GM23338 (cell line): Measurements from ENCODE around the gene SUPT3H. TPM values are rescaled to one million over a fixed set of nuclear protein-coding genes. Genes with fewer than 3 reads are reported as not detected.

Source experiments
- ATAC-seq: fragments of 200-7000 bp; cut with Tn5 transposase; 3 replicates; pipeline ENCODE4 v1.9.1; 2020
- DNase-seq: peaks from one replicate; pipeline ENCODE4 v3.0.0-alpha.2; 2015; ENCODE audit warnings: low spot score
- H2AFZ ChIP-seq: fragments of 200-600 bp; sonication (generic); 2 replicates; pipeline ENCODE4 v1.8.0; 2016; ENCODE audit warnings: antibody characterized with exemption, mild to moderate bottlenecking, moderate library complexity
- H3F3A ChIP-seq: fragments of 200-600 bp; sonication (generic); replicated peaks from 2 replicates; pipeline ENCODE4 v1.8.0; 2017; ENCODE audit warnings: antibody characterized with exemption, mixed run types, low read depth
- H3K27ac ChIP-seq: fragments of 200-600 bp; sonication (generic); 2 replicates; pipeline ENCODE4 v1.6.1; 2016; ENCODE audit warnings: low read depth
- H3K27me3 ChIP-seq: fragments of 200-600 bp; sonication (generic); 2 replicates; pipeline ENCODE4 v1.8.0; 2016; ENCODE audit warnings: mild to moderate bottlenecking, mixed run types, moderate library complexity; ENCODE audit not compliant: insufficient read depth
- H3K36me3 ChIP-seq: fragments of 200-600 bp; sonication (generic); 2 replicates; pipeline ENCODE4 v1.8.0; 2016; ENCODE audit warnings: mild to moderate bottlenecking; ENCODE audit not compliant: insufficient read depth
- H3K4me1 ChIP-seq: fragments of 200-600 bp; sonication (generic); 2 replicates; pipeline ENCODE4 v1.8.0; 2016; ENCODE audit warnings: mild to moderate bottlenecking, moderate library complexity; ENCODE audit not compliant: insufficient read depth
- H3K4me2 ChIP-seq: fragments of 200-600 bp; sonication (generic); 2 replicates; pipeline ENCODE4 v1.7.1; 2017; ENCODE audit warnings: mixed run types
- H3K4me3 ChIP-seq: fragments of 200-600 bp; sonication (generic); 2 replicates; pipeline ENCODE4 v1.6.1; 2016; ENCODE audit warnings: mixed run types
- H3K79me2 ChIP-seq: fragments of 200-600 bp; sonication (generic); replicated peaks from 2 replicates; pipeline ENCODE4 v1.8.0; 2017; ENCODE audit warnings: mild to moderate bottlenecking; ENCODE audit not compliant: insufficient read depth
- H3K9me2 ChIP-seq: fragments of 200-600 bp; sonication (generic); 2 replicates; pipeline ENCODE4 v1.8.0; 2017; ENCODE audit not compliant: insufficient read depth
- H4K20me1 ChIP-seq: fragments of 200-600 bp; sonication (generic); replicated peaks from 2 replicates; pipeline ENCODE4 v1.8.0; 2017; ENCODE audit warnings: mild to moderate bottlenecking; ENCODE audit not compliant: insufficient read depth
- H3K27ac Mint-ChIP-seq: 2 replicates; pipeline ENCODE4 v1.8.0; 2020; ENCODE audit warnings: inconsistent platforms, mild to moderate bottlenecking, moderate library complexity, mixed read lengths
- H3K27me3 Mint-ChIP-seq: 3 replicates; pipeline ENCODE4 v1.8.0; 2022; ENCODE audit warnings: low read depth, mild to moderate bottlenecking, moderate library complexity, mixed read lengths, inconsistent platforms; ENCODE audit not compliant: insufficient read depth, poor library complexity
- H3K36me3 Mint-ChIP-seq: 3 replicates; pipeline ENCODE4 v1.8.0; 2021; ENCODE audit warnings: low read depth, mild to moderate bottlenecking, inconsistent platforms, moderate library complexity, mixed read lengths
- H3K4me1 Mint-ChIP-seq: 3 replicates; pipeline ENCODE4 v1.8.0; 2020; ENCODE audit warnings: mild to moderate bottlenecking, inconsistent platforms, mixed read lengths
- H3K4me3 Mint-ChIP-seq: 3 replicates; pipeline ENCODE4 v1.8.0; 2021; ENCODE audit warnings: moderate library complexity, mild to moderate bottlenecking, inconsistent platforms, mixed read lengths
- H3K9me3 Mint-ChIP-seq: 3 replicates; pipeline ENCODE4 v1.8.0; 2020; ENCODE audit warnings: moderate library complexity, mild to moderate bottlenecking, inconsistent platforms, mixed read lengths
- CREB1 ChIP-seq: fragments of 250-450 bp; sonication (Bioruptor Pico); IDR thresholded peaks from 2 replicates; pipeline ENCODE4 v1.5.0; 2020; ENCODE audit warnings: low read depth, mild to moderate bottlenecking, moderate library complexity
- EZH2phosphoT487 ChIP-seq: fragments of 200-600 bp; sonication (generic); IDR thresholded peaks from one replicate; pipeline ENCODE4 v1.8.1; 2018; ENCODE audit warnings: antibody characterized with exemption; ENCODE audit not compliant: unreplicated experiment
- JUNB ChIP-seq: IDR thresholded peaks from one replicate; pipeline ENCODE4 v1.6.1; 2016; ENCODE audit warnings: antibody characterized with exemption; ENCODE audit not compliant: unreplicated experiment
- NANOG ChIP-seq: IDR thresholded peaks from 2 replicates; pipeline ENCODE4 v1.6.1; 2016; ENCODE audit warnings: antibody characterized with exemption, borderline replicate concordance
- POLR2AphosphoS5 ChIP-seq: IDR thresholded peaks from 2 replicates; pipeline ENCODE4 v1.6.1; 2016; ENCODE audit warnings: antibody characterized with exemption, low read depth
- REST ChIP-seq: IDR thresholded peaks from one replicate; pipeline ENCODE4 v1.6.1; 2018; ENCODE audit warnings: antibody characterized with exemption; ENCODE audit not compliant: unreplicated experiment
- STAT1 ChIP-seq: IDR thresholded peaks from one replicate; pipeline ENCODE4 v1.6.1; 2016; ENCODE audit warnings: antibody characterized with exemption; ENCODE audit not compliant: unreplicated experiment
- ZNF114 ChIP-seq: fragments of 250-450 bp; sonication (Bioruptor Pico); IDR thresholded peaks from 2 replicates; pipeline ENCODE4 v1.5.0; 2020; ENCODE audit warnings: mild to moderate bottlenecking, moderate library complexity
- ZNF331 ChIP-seq: fragments of 250-450 bp; sonication (Bioruptor Pico); IDR thresholded peaks from 2 replicates; pipeline ENCODE4 v1.5.0; 2020; ENCODE audit warnings: low read depth, mild to moderate bottlenecking, moderate library complexity
- ZNF462 ChIP-seq: fragments of 250-450 bp; sonication (Bioruptor Pico); IDR thresholded peaks from 2 replicates; pipeline ENCODE4 v1.5.0; 2020; ENCODE audit warnings: mild to moderate bottlenecking, moderate library complexity
- polyA plus RNA-seq: library from polyadenylated mRNA; unstranded; fragments of >200 nt; fragmentation: Nextera tagmentation; extraction: Ambion mirVana; gene quantifications from 2 replicates; pipeline ENCODE4 v1.2.1, GENCODE V29; 2016
- total RNA-seq: library from RNA; depleted of rRNA; stranded (reverse); fragments of >200 nt; shearing (Covaris generic); gene quantifications from 2 replicates; pipeline ENCODE4 v1.2.3, GENCODE V29; 2014

The SUPT3H gene
- total and polyA plus RNA-seq, 2 experiments from 2014 or later = 11.4 to 30.1 TPM

GRCh38 chr6:44811456-44811855, 566.3 kb downstream of the SUPT3H start:
- Mint-ChIP-seq H3K4me3 (no peak overlapping the region), H3K9me3 (no peaks in the 10 kb centered on the region), H3K36me3 (no peaks in the 10 kb centered on the region), H3K27me3 (peaks cover 1% of the 10 kb centered on the region), H3K4me1 (peaks cover 12% of the 10 kb centered on the region), H3K27ac (no peak overlapping the region)
- TF ChIP-seq CREB1 (CRISPR knock-in tag) (no peak), POLR2AphosphoS5 (no peak), ZNF331 (CRISPR knock-in tag) (no peak), STAT1 (no peak), JUNB (no peak), REST (no peak), EZH2phosphoT487 (no peak), NANOG (no peak), ZNF114 (no peak)
- H3K79me2 ChIP-seq = no peaks in the 10 kb centered on the region
- H3K4me1 ChIP-seq = peaks cover 8% of the 10 kb centered on the region
- H3K27ac ChIP-seq = no peak overlapping the region
- 0 out of 2 replicates have a peak, but pooled peaks cover 3% of the 10 kb centered on the region for H3K9me2 ChIP-seq
- no peaks in the 10 kb centered on the region for H3K27me3 ChIP-seq
- no peak overlapping the region for H3K4me2 ChIP-seq
- DNase-seq = no peak
- H3K4me3 ChIP-seq = no peak overlapping the region
- no peak overlapping the region for H2AFZ ChIP-seq
- H3K36me3 ChIP-seq = no peaks in the 10 kb centered on the region
- H3F3A ChIP-seq = no peaks in the 10 kb centered on the region
- no peak for ATAC-seq
- no peaks in the 10 kb centered on the region for H4K20me1 ChIP-seq

- no peak overlapping the region for H3K4me3 ChIP-seq
- H3K27ac ChIP-seq = no peak overlapping the region
- Mint-ChIP-seq H3K9me3 (no peaks in the 10 kb centered on the region), H3K27me3 (no peaks in the 10 kb centered on the region), H3K27ac (no peak overlapping the region), H3K4me1 (peaks cover 12% of the 10 kb centered on the region), H3K36me3 (no peaks in the 10 kb centered on the region), H3K4me3 (no peak overlapping the region)
- no peaks in the 10 kb centered on the region for H3K79me2 ChIP-seq
- peaks cover 8% of the 10 kb centered on the region for H3K4me1 ChIP-seq
- DNase-seq (no peak), ATAC-seq (no peak)
- no peak overlapping the region for H2AFZ ChIP-seq
- no peaks in the 10 kb centered on the region for H3K27me3 ChIP-seq
- H4K20me1 ChIP-seq = no peaks in the 10 kb centered on the region
- H3K9me2 ChIP-seq = 0 out of 2 replicates have a peak, but pooled peaks cover 3% of the 10 kb centered on the region
- H3F3A ChIP-seq = no peaks in the 10 kb centered on the region
- no peak overlapping the region for H3K4me2 ChIP-seq
- no peaks in the 10 kb centered on the region for H3K36me3 ChIP-seq
- TF ChIP-seq ZNF114 (no peak), NANOG (no peak), ZNF462 (CRISPR knock-in tag) (no peak), STAT1 (no peak)
Measured at GRCh38 chr6:44809258-44809657, 568.5 kb downstream of the SUPT3H start.
